ENCODE measurements around the gene ZNF30.
A peak's percentile ranks its signal among the peaks of the same experiment; 100 is the strongest.
"Not testable (repeated sequence)": the region's sequence is repeated elsewhere in the genome, so short reads cannot be mapped to it uniquely, and the experiment has no call there.

The ZNF30 gene

GRCh38 chr19:34960940-34961679 is 34.4 kb downstream of the ZNF30 start:
- no peak for DNase-seq

DNA sequence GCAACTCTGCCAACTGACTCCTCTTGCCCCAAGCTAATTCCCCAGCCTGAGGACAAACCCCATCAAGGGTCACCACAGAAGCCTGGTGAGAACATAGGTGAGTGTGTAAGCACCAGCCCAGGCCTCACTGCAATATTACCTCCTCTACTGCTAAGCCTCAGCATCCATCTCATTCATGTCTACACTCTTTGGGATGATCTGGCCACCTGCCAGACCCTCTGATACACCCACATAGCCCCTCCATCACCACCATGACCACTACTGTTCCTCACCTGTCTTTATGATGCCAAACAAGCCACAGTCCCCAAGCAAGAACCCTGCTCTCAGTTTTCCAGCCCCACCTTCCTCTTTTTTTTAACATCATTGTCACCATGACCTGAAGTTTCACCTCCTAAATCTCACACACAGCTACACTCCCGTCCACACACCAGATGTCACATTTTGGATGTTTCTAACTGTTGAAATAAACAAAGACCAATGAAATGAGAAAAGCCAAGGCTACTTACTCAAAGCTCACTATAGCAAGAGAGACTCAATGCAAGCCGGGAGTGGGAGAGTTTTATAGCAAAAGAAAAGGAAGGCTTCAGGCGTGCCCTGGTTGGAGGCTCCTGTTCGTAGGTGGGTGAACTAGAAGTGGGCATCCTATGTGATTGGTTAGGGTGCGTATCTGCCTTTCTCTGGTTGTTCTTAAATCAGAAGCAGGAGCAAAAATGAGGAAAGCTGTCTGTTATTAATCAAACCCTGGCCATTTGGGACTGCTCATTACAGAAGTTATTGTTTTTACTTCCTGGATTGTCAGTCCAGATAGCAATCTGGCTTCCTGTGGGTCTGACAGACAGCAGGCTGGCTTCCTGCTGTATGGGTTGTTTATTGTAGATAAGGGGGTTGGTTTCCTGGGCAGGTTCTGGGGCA is 35.3 kb downstream of the ZNF30 start:
- DNase-seq: no peak

DNA sequence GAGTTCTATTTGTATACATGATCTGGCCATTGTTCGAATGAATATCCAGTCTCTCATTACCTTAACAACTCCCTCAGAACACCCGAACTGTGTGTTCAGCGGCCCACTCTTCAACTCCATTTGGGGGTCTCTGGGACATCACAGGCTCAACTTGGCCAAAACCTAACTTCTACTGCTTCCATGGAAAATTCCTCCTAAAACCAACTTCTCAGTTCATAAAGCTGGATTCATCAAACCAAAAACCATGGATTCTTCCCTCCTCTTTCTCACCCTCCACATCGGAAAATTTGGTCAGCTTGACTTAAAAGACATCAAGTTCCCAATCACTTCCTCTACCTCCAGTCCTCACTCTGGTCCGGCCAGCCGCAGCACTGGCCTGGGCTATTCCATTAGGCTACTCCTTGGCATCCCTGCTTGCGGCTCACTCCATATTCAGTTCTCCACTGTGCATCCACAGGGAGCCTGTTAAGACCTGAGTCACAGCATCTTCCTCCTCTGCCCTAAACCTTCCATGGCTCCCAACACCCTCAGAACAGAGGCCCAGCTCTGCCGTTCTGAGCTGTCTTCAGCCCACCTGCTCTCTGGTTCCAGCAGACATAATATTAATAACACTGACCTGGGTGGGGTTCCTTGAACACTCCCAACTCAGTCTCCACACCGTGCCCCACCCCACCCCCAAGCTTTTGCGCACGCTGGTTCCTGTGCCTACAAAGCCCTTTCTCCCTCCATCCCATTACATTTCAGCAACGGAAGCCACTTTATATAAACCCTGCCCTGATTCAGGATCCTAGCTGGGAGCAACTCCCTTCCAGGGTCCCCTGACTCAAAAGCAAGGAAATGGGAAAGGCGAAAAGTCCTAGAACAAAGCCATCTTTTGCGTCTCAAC is 36.2 kb downstream of the ZNF30 start:
- DNase-seq: no peak

DNA sequence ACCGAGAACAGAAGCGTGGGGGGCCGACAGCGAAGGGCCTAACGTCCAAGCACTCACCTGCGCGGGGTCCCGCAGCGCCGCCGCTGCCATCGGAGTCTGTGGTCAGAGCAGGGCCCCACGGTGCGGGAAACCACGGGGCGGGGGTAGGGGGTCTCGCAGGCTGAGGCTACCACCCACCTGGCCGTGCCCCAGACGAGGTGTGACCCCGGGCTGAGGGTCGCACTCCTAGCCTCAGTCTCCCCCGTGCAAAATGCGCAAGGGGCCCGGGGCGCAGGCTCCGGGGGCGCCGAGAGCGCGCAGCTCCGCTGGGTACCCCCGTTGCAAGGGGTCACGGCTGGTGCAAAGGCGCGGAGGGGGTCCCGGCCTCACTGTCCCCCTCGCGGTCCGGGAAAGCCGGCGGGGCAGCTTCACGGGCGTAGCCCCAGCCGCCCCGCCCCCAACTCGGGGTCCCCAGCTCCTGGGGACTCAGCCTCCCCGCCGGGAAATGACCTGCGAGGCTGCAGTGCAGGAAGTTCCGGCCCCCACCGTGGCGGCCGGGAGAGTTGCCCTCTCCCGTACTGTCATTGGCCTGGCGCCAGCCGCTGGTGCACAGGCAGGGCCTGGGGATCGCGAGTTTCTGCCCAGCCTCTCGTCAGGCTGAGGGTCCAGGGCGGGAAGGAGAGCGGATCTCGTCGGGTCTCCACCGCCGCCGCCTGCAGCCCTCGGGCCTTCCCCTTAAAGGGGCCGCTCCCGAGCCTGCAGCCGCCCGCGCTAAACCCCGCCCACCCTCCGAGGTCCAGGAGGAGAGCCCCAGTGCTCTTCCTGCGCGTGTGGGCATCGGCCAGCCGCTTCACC is 37.1 kb downstream of the ZNF30 start, which contains the start of gene ZNF792:
Gene ZNF792, minus strand, starts transcription at position 657 of the 834 bp plus-strand sequence. Its CDS starts 567 bp downstream, at position 90.
- peak; percentile 19 for DNase-seq

DNA sequence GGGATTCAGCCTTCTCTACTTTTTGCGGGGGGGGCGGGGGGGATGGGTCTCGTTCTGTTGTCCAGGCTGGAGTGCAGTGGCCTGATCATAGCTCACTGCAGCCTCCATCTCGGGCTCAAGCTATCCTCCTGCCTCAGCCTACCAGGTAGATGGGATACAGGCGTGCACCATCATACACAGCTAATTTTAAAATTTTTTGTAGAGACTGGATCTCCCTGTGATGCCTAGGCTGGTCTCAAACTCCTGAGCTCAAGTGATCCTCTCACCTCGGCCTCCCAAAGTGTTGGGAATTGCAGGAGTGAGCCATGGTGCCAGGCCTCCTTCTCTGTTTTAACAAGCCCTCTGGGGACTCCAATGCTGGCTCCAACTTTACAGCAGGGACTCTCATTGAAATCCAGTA is 37.9 kb downstream of the ZNF30 start:
- DNase-seq: no peak

GRCh38 chr19:34965505-34965904 is 38.8 kb downstream of the ZNF30 start:
- DNase-seq: not testable (repeated sequence)

GRCh38 chr19:34967551-34967950 is 40.8 kb downstream of the ZNF30 start:
- no peak for DNase-seq

GRCh38 chr19:34969721-34970120 is 43.0 kb downstream of the ZNF30 start:
- no peak for DNase-seq

- not testable (repeated sequence) for DNase-seq
Measured at GRCh38 chr19:34970185-34970780, 43.6 kb downstream of the ZNF30 start.

- DNase-seq: no peak
Measured at GRCh38 chr19:34972163-34972705, 45.5 kb downstream of the ZNF30 start.

DNA sequence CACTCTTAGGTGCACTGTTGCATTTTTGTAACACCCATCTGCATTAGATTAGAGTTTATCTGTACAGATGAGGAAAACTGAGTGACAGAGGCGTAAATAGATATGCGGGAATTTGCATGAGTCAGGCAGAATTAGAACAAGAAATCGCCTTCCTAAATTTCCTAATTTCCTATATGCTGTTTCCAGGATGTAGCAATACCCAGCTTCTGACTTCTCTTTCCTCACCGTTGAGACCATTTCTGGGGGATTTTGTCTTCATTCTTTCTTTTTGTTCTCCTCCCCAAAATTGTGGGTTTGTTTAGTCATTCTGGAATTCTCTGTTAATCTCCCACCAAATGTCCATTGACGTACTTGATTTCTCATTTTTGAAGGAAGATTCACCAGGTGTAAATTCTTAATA is 47.9 kb downstream of the ZNF30 start:
- no peak for DNase-seq

DNA sequence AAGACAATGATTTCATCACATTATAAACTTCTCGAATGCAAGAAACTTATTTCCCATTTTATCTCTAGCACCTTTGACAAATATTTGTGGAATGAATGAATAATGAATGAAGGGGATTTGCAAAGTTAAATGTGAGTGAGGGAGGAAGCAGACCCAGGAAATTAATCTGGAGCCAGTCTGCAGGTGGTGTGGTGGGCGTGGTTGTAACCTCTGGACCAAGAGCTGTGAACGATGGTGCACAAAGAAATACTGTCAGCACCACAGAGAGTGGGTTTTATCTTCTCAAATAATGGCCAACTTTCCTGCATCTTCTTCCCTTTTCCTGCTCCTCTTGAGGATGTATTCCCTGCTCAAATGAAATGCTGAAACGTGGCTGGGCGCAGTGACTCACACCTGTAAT is 48.4 kb downstream of the ZNF30 start:
- no peak for DNase-seq

DNA sequence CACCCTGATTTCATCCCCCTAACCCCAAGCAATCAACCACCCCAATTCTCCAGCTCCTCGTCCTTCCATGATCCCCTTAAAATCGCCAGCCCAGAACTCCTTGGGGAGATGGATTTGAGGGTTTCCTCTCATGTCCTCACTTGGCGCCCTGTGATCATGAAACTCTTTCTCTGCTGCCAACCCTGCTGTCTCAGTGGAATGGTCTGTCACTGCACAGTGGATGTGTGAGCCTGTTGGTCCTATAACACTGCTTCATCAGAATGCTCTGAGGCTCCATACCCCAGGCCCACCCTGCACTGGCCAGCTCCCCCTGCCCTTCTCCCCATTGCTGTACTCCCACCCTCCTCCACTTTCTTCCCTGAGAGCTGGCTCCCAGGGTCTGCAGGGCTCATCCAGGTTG is 49.9 kb downstream of the ZNF30 start:
- no peak for DNase-seq

DNA sequence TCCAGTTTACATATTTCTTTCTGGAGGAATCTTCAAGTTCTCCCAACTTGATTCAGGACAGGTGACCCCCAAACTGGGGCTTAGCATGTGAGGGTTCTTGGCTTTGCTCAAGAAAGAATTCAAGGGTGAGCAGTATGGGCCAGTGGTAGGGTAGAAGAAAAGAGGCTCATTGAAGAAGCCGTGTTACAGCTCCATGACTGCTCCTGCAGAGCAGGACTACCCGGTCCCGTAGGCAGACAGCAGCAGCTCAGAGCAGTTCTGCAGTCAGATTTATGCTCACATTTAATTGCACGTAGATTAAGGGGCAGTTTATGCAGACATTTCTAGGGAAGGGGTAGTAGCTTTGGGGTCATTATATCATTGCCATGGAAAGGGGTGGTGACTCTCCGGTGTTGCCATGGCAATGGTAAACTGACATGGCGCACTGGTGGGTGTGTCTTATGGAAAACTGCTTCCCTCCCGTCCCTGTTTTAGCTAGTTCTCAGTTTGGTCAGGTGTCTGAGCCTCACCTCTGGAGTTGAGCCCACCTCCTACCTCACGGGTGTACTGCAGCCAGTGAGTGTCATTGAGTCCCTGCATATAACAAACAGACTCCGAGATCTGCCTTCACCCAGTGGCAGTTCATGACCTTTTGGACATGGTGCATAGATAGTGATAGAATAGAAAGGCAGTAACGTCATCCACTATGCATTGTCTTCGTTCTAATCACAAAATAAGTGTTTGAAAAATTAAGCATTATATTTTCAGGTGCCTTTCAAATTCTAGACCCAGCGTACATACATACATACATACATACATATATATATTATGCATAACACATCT is 53.3 kb downstream of the ZNF30 start:
- no peak for DNase-seq

DNA sequence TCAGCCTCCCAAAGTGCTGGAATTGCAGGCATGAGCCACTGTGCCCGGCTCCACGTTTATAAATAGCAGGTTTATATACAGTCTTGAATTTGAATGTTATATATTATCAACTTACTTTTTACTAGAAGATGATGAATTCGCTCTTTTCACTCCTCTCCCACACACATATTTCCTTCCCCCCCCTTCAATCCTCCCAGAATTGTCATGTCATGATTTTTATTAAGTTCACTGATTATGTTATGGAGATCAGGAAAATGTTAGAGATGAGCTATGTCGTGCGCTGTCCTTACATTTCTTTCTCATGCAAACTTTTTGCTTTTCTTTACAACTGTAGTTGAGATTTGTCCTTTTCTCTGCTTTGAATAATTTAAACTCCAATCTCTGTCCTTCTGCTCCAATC is 55.6 kb downstream of the ZNF30 start:
- DNase-seq: no peak

- no peak for DNase-seq
Measured at GRCh38 chr19:34983786-34984185, 57.1 kb downstream of the ZNF30 start.

DNA sequence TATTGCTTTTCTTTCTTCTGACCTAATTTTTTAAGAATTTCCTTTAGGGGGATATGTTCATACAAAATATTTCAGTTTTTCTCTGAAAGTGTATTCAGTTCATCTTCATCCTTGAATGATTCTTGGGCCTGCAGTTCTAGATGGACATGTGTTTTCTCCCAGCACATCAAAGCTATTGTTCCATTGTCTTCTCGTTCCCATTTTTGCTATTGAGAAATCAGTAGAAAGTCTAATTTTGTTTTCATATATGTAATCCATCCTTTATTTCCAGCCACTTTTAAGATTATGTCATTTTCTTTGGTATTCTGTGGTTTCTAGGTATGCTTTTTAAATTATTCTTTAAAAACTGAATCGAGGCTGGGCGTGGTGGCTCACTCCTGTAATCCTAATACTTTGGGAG is 57.6 kb downstream of the ZNF30 start:
- DNase-seq: no peak

DNA sequence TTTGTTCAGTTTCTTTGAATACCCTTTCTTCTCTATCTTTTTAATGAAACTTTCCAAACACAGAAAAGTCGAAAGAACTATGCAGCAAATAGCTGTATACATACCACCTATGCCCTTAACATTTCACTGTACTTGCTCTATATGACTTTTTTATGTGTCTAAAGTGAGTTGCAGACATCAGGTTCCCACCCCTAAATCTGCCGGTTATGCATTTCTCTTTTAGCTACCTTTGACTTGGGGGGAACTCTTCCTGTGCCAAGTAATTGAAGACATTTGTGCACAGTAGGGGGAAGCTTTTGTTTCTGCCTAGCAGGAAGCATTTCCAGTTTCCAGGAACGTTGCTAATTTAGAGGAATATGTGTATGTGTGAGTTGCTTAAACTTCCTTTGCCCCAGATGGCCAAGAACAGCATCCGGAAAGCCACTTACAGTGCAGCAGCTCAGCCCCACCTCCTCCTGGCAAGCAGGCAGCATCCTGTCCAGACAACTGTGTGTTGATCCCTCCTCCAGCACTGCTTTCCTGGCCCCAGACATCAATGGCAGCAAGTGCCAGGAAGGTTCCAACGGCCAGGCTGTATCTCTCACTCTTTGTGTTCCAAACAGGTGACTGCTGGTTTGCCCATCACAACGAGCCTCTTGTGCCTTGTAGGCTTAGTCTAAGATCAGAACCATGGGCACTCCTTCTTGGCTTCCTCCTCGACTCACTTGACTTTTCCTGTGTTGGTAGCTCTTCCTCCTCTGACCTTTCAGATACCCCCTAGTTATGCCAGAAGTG is 58.7 kb downstream of the ZNF30 start:
- DNase-seq: no peak

DNA sequence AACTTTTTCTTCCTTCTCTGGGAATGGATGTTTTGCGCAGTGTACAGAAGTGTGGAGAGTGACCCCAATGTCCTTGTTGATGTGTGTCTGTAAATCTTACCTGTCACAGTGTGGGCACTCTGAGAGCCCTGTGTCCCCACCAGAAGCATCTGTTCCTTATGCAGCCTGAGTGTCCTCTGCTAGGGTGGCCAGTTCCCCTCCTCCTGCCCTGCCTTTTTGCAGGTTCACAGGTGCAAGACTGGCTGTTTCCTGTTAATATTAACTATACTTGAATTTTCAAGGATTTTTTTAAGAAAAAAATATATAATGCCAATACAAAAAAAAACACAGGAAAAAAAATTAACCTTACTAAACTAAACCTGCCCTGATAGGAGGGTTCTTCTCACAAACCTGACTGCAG is 61.4 kb downstream of the ZNF30 start:
- DNase-seq: no peak

GRCh38 chr19:34989298-34989697 is 62.6 kb downstream of the ZNF30 start:
- DNase-seq: no peak
